ENCODE results near the gene HTR4. TPM values are rescaled to one million over a fixed set of nuclear protein-coding genes. Genes with fewer than 3 reads are reported as not detected.
A peak's percentile ranks its signal among the peaks of the same experiment; 100 is the strongest.

Gene HTR4
- total and polyA plus RNA-seq, 4 experiments from 2014 or later, result not detected

DNA sequence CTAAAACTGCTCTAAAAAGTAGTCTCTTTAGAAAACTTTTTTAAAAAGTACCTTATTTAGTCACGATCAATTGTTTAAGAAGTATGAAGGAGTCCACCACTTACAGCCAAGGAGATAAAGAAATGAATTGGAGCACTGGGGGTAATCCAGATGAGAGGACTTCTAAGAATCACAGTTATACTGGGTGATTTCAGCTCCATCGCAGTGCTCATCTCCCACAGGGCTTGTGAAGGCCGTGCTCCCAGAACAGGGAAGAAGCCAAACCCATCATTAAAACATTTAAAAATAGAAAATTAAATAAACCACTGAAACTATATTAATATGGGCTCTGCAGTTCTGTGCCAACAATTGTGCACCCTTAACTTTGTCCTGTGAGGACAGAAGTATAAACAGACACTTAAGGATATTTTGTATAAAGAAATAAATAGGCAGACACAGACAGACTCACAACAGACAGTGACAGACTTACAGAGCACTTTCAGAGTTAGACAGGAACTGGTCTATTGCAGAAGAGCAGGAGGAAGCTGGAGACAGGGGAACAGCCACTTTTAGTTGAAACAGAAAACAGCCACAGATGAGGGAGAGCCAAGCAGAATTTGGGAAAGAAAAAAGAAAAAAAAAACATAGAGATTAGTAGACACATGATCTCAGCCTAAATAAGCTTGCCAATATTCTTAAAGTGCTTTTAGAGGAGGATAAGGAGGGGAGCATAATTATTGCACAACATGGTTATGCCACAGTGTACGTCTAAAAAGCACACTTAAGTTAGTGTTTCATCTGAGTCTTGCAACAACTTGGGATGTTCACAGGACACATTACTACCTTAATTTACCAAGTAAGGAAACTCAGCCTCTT is 188.7 kb downstream of the HTR4 start:
- no peak for DNase-seq
- H3K27ac Mint-ChIP-seq, result no peak overlapping the region
- no peak overlapping the region for H3K27ac ChIP-seq (ENCODE audit: low read depth, low read length)
- H3K9me3 ChIP-seq (ENCODE audit: control insufficient read depth in 1 of 2, low read length in 2 of 2), result no peaks in the 10 kb centered on the region
- peaks cover 3% of the 10 kb centered on the region for H3K27me3 ChIP-seq (ENCODE audit: insufficient read depth, low read length)
- H3K4me3 ChIP-seq (ENCODE audit: low read length in 2 of 2), result no peak overlapping the region
- intact Hi-C loops (cut with micrococcal nuclease), result no loop called here
- H3K4me1 ChIP-seq (ENCODE audit: insufficient read depth, low read length), result no peaks in the 10 kb centered on the region
- H3K9me3 Mint-ChIP-seq, result no peaks in the 10 kb centered on the region
- CTCF ChIA-PET (ENCODE audit: partially characterized antibody), result interaction anchor here (1.2 kb wide), 1 partner anchor 17 kb away, joined by 4 read pairs; no protein-coding TSS in a partner anchor
- POLR2A ChIA-PET (ENCODE audit: partially characterized antibody), result no interaction called here
- H3K4me3 Mint-ChIP-seq, result no peak overlapping the region
- peaks cover 0 to 1% of the 10 kb centered on the region in 2 donors for H3K27me3 Mint-ChIP-seq
- no peaks in the 10 kb centered on the region for H3K36me3 ChIP-seq (ENCODE audit: insufficient read depth, low read length)
- no peaks in the 10 kb centered on the region for H3K4me1 Mint-ChIP-seq
- H3K36me3 Mint-ChIP-seq, result no peaks in the 10 kb centered on the region

DNA sequence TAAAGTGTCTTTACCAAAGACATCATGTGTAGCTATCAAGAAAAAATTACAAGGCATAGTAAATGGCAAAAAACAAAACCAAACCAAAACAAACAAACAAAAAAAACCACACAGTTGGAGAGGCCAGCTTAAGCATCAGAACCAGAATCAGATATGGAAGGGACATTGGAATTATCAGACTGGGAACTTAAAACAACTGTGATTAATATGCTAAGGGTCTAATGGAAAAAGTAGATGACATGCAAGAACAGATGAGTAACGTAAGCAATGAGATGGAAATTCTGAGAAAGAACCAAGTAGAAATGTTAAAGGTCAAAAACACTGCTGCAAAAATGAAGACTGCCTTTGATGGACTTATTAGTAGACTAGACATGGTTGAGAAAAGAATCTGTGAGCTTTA is 194.7 kb downstream of the HTR4 start:
- H3K4me3 ChIP-seq (ENCODE audit: low read length in 2 of 2), result no peak overlapping the region

DNA sequence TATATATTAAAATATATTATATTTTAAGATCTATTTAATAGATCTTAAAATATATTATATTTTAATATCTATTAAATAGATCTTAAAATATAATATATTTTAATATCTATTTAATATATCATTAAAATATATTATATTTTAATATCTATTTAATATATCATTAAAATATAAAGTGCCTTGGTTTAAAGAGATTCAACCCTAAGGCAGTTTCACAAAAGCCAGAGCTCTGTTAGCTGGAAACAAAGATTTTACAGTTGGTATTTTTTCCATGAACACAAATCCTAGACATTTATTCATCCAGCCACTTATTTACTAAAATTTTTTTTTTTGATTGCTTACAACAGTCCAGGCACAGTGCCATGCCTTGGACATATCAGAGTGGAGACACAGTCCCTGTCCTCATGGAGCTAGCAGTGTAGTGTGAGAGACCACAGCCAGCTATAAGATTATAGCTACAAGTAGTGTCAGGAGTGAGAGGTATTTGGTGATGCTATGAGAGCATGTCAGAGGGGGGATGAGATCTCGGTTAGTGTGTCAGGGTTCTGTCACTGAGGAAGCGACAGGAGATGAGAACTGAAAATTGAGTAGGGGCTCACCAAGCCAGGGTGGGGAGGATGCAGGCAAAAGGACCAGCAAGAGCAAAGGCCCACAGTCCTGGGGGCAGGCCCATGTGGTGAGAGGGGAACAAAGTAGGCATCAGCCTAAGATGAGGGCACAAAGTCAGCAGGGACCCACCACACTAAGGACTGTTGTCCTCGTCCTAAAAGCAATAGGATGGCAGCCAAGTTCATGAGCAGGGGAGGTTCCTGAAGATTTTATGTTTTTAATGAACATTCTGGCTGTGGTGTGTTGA is 196.1 kb downstream of the HTR4 start:
- H3K4me3 ChIP-seq (ENCODE audit: low read length in 2 of 2), result no peak overlapping the region
- Mint-ChIP-seq H3K4me1 (peaks cover 0 to 1% (median under 1%) of the 10 kb centered on the region in 4 donors), H3K27me3 (peaks cover 16 to 17% of the 10 kb centered on the region in 2 donors), H3K9me3 (no peaks in the 10 kb centered on the region), H3K4me3 (no peak overlapping the region), H3K36me3 (no peaks in the 10 kb centered on the region), H3K27ac (no peak overlapping the region)
- peaks cover 5% of the 10 kb centered on the region for H3K27me3 ChIP-seq (ENCODE audit: insufficient read depth, low read length)
- ChIA-PET CTCF (ENCODE audit: partially characterized antibody) (interaction anchor here (5.8 kb wide), 1 partner anchor 14 kb away, joined by 21 read pairs; no protein-coding TSS in a partner anchor), POLR2A (ENCODE audit: partially characterized antibody) (no interaction called here)
- no peak for DNase-seq
- H3K36me3 ChIP-seq (ENCODE audit: insufficient read depth, low read length), result no peaks in the 10 kb centered on the region
- H3K4me1 ChIP-seq (ENCODE audit: insufficient read depth, low read length), result no peaks in the 10 kb centered on the region
- no peaks in the 10 kb centered on the region for H3K9me3 ChIP-seq (ENCODE audit: control insufficient read depth in 1 of 2, low read length in 2 of 2)
- no peak overlapping the region for H3K27ac ChIP-seq (ENCODE audit: low read depth, low read length)
- intact Hi-C loops (cut with micrococcal nuclease), result no loop called here

More for the DNA sequence above, 194.7 kb downstream of the HTR4 start:
- Histone ChIP-seq H3K27ac (ENCODE audit: low read depth, low read length) (no peak overlapping the region), H3K4me1 (ENCODE audit: insufficient read depth, low read length) (no peaks in the 10 kb centered on the region), H3K36me3 (ENCODE audit: insufficient read depth, low read length) (no peaks in the 10 kb centered on the region), H3K9me3 (ENCODE audit: control insufficient read depth in 1 of 2, low read length in 2 of 2) (no peaks in the 10 kb centered on the region), H3K27me3 (ENCODE audit: insufficient read depth, low read length) (peaks cover 8% of the 10 kb centered on the region)
- intact Hi-C loops (cut with micrococcal nuclease), result no loop called here
- Mint-ChIP-seq H3K27ac (no peak overlapping the region), H3K36me3 (no peaks in the 10 kb centered on the region), H3K4me3 (no peak overlapping the region), H3K9me3 (no peaks in the 10 kb centered on the region), H3K4me1 (peaks cover 0 to 1% (median under 1%) of the 10 kb centered on the region in 4 donors), H3K27me3 (peaks cover 16 to 17% of the 10 kb centered on the region in 2 donors)
- DNase-seq, result no peak
- CTCF ChIA-PET (ENCODE audit: partially characterized antibody), result interaction anchor here (1.2 to 5.8 kb wide), 2 partner anchors 16 to 271 kb away, joined by 3 to 21 read pairs; no protein-coding TSS in a partner anchor
- POLR2A ChIA-PET (ENCODE audit: partially characterized antibody), result no interaction called here

- no peak overlapping the region for H3K4me3 Mint-ChIP-seq
- no peaks in the 10 kb centered on the region for H3K9me3 Mint-ChIP-seq
- DNase-seq, result peak in 4 of 5 donors; percentile 8 to 21 (median 13)
- POLR2A ChIA-PET (ENCODE audit: partially characterized antibody), result no interaction called here
- Histone ChIP-seq H3K27me3 (ENCODE audit: insufficient read depth, low read length) (peaks cover 5% of the 10 kb centered on the region), H3K27ac (ENCODE audit: low read depth, low read length) (no peak overlapping the region), H3K4me1 (ENCODE audit: insufficient read depth, low read length) (no peaks in the 10 kb centered on the region), H3K4me3 (ENCODE audit: low read length in 2 of 2) (no peak overlapping the region), H3K36me3 (ENCODE audit: insufficient read depth, low read length) (no peaks in the 10 kb centered on the region), H3K9me3 (ENCODE audit: control insufficient read depth in 1 of 2, low read length in 2 of 2) (no peaks in the 10 kb centered on the region)
- no peak overlapping the region for H3K27ac Mint-ChIP-seq
- H3K27me3 Mint-ChIP-seq, result peaks cover 14 to 17% of the 10 kb centered on the region in 2 donors
- peaks cover 0 to 1% (median under 1%) of the 10 kb centered on the region in 4 donors for H3K4me1 Mint-ChIP-seq
- no peaks in the 10 kb centered on the region for H3K36me3 Mint-ChIP-seq
- intact Hi-C loops (cut with micrococcal nuclease), result loop anchor here (2.0 kb wide), 1 partner anchor 278 kb away; no protein-coding TSS in a partner anchor
- CTCF ChIA-PET (ENCODE audit: partially characterized antibody), result interaction anchor here (1.0 to 1.1 kb wide), 2 partner anchors 13 to 15 kb away, joined by 3 to 4 read pairs; no protein-coding TSS in a partner anchor
Observed at GRCh38 chr5:148457183-148457620, 197.1 kb downstream of the HTR4 start.

DNA sequence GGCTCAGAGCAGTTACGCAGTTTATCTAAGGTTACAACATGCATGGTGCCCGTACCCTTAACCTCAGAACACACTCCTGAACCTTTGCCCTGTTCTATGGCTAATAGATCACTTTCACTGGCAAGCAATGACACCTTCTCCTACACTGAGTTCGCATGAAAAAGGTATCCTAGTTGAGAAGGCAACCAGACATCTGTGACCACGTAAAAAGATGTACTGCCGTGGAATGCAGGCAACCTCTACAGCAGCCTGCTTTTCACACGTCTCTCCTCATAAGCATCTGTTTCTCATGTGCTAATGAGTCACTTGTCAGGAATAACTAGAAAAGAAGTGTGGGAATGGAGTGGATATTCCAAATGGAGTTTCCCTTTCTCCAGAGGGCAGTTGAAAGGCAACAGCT is 199.1 kb downstream of the HTR4 start:
- Histone ChIP-seq H3K4me3 (ENCODE audit: low read length in 2 of 2) (no peak overlapping the region), H3K9me3 (ENCODE audit: control insufficient read depth in 1 of 2, low read length in 2 of 2) (no peaks in the 10 kb centered on the region), H3K4me1 (ENCODE audit: insufficient read depth, low read length) (no peaks in the 10 kb centered on the region), H3K27ac (ENCODE audit: low read depth, low read length) (no peak overlapping the region), H3K36me3 (ENCODE audit: insufficient read depth, low read length) (no peaks in the 10 kb centered on the region), H3K27me3 (ENCODE audit: insufficient read depth, low read length) (peaks cover 5% of the 10 kb centered on the region)
- no peaks in the 10 kb centered on the region for H3K36me3 Mint-ChIP-seq
- ChIA-PET CTCF (ENCODE audit: partially characterized antibody) (no interaction called here), POLR2A (ENCODE audit: partially characterized antibody) (no interaction called here)
- H3K4me3 Mint-ChIP-seq, result no peak overlapping the region
- intact Hi-C loops (cut with micrococcal nuclease), result no loop called here
- peaks cover 0 to 1% (median under 1%) of the 10 kb centered on the region in 4 donors for H3K4me1 Mint-ChIP-seq
- no peak overlapping the region for H3K27ac Mint-ChIP-seq
- H3K9me3 Mint-ChIP-seq, result no peaks in the 10 kb centered on the region
- DNase-seq, result no peak
- peaks cover 13 to 17% of the 10 kb centered on the region in 2 donors for H3K27me3 Mint-ChIP-seq

DNA sequence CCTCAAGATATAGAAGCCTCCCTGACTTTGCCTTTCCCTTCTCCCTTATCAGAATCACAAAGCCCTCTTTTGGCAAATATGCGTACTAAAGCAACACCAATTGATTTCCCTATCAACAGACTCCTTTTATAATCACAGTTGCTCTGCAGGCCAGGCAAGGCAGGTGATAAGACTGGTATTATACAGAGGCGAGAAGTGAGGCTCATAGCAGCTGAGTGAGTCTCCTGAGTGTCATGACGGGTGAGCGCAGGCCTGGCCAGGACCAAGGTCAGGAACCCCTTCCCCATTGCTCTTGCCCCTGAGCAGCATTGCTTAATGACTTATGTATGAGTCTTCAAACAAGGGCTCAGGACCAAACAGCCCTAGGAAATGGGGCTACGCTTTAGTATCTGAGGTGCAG is 199.8 kb downstream of the HTR4 start:
- ChIA-PET POLR2A (ENCODE audit: partially characterized antibody) (no interaction called here), CTCF (ENCODE audit: partially characterized antibody) (interaction anchor here (0.9 to 1.2 kb wide), 3 partner anchors 10 to 27 kb away, joined by 3 to 6 read pairs (median 3); no protein-coding TSS in a partner anchor)
- DNase-seq, result no peak
- Mint-ChIP-seq H3K36me3 (no peaks in the 10 kb centered on the region), H3K27me3 (peaks cover 7 to 17% of the 10 kb centered on the region in 2 donors), H3K4me3 (no peak overlapping the region), H3K4me1 (peaks cover 0 to 1% (median under 1%) of the 10 kb centered on the region in 4 donors), H3K27ac (no peak overlapping the region), H3K9me3 (no peaks in the 10 kb centered on the region)
- Histone ChIP-seq H3K27ac (ENCODE audit: low read depth, low read length) (no peak overlapping the region), H3K9me3 (ENCODE audit: control insufficient read depth in 1 of 2, low read length in 2 of 2) (no peaks in the 10 kb centered on the region), H3K4me3 (ENCODE audit: low read length in 2 of 2) (no peak overlapping the region), H3K27me3 (ENCODE audit: insufficient read depth, low read length) (peaks cover 3% of the 10 kb centered on the region), H3K36me3 (ENCODE audit: insufficient read depth, low read length) (no peaks in the 10 kb centered on the region), H3K4me1 (ENCODE audit: insufficient read depth, low read length) (no peaks in the 10 kb centered on the region)
- intact Hi-C loops (cut with micrococcal nuclease), result no loop called here

All from CD4-positive, alpha-beta memory T cell (primary cell).